Lower lobe of right lung (tissue), 2 donors: ENCODE measurements around the gene PCK2. TPM values are rescaled to one million over a fixed set of nuclear protein-coding genes. Genes with fewer than 3 reads are reported as not detected.
A peak's percentile ranks its signal among the peaks of the same experiment; 100 is the strongest.

Source experiments
- ATAC-seq, 2 donors: fragments of 200-7000 bp; cut with Tn5 transposase; one replicate each; pipeline ENCODE4 v1.9.1; 2020 to 2022; ENCODE audit warnings: mild to moderate bottlenecking in 2 of 2, moderate library complexity in 2 of 2
- DNase-seq: peaks from one replicate; pipeline ENCODE4 v3.0.0-alpha.2; 2020
- H3K27ac ChIP-seq: fragments of 200-600 bp; one replicate; pipeline ENCODE4 v1.8.0; 2022
- H3K27me3 ChIP-seq: fragments of 200-600 bp; one replicate; pipeline ENCODE4 v1.8.0; 2022; ENCODE audit warnings: low read depth
- H3K36me3 ChIP-seq: fragments of 200-600 bp; one replicate; pipeline ENCODE4 v1.8.0; 2022; ENCODE audit warnings: mild to moderate bottlenecking
- H3K4me1 ChIP-seq: fragments of 200-600 bp; one replicate; pipeline ENCODE4 v1.8.0; 2022
- H3K4me3 ChIP-seq: fragments of 200-600 bp; one replicate; pipeline ENCODE4 v1.8.0; 2022; ENCODE audit warnings: mild to moderate bottlenecking
- H3K9me3 ChIP-seq: fragments of 200-600 bp; one replicate; pipeline ENCODE4 v1.8.0; 2022
- intact Hi-C: fragments of 100-400 bp; cut with DNase I; formaldehyde crosslinking; loops from one replicate; pipeline ENCODE4 v1.11.0; 2022
- total RNA-seq: library from RNA; stranded (reverse); fragmentation: NEBNext Ultra II Directional; extraction: Animal tissue kit (Norgen Biotek cat#: 25700); gene quantifications from one replicate; pipeline ENCODE4 v1.2.1, GENCODE V29; 2021
- TF ChIP-seq, protein P1 (sequence below): fragments of 200-600 bp; IDR thresholded peaks from one replicate; pipeline ENCODE4 v1.8.0; 2022; ENCODE audit warnings: antibody characterized with exemption, mild to moderate bottlenecking
- donor health status: DM: no; HTN: yes; CAD: no; lungs with severe emphysema.

PCK2 gene
- total RNA-seq, 1 donor from 2014 or later = 42.8 TPM

GRCh38 chr14:24122898-24123297, 28.8 kb downstream of the PCK2 start:
- no peaks in the 10 kb centered on the region for H3K9me3 ChIP-seq
- no peak overlapping the region for H3K27ac ChIP-seq
- no peak for DNase-seq
- ATAC-seq = no peak
- intact Hi-C loops = no loop called here
- H3K36me3 ChIP-seq = peaks cover 69% of the 10 kb centered on the region
- TF ChIP-seq, protein P1, sequence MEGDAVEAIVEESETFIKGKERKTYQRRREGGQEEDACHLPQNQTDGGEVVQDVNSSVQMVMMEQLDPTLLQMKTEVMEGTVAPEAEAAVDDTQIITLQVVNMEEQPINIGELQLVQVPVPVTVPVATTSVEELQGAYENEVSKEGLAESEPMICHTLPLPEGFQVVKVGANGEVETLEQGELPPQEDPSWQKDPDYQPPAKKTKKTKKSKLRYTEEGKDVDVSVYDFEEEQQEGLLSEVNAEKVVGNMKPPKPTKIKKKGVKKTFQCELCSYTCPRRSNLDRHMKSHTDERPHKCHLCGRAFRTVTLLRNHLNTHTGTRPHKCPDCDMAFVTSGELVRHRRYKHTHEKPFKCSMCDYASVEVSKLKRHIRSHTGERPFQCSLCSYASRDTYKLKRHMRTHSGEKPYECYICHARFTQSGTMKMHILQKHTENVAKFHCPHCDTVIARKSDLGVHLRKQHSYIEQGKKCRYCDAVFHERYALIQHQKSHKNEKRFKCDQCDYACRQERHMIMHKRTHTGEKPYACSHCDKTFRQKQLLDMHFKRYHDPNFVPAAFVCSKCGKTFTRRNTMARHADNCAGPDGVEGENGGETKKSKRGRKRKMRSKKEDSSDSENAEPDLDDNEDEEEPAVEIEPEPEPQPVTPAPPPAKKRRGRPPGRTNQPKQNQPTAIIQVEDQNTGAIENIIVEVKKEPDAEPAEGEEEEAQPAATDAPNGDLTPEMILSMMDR = no peak
- no peak overlapping the region for H3K4me3 ChIP-seq
- no peaks in the 10 kb centered on the region for H3K27me3 ChIP-seq
- no peaks in the 10 kb centered on the region for H3K4me1 ChIP-seq

DNA sequence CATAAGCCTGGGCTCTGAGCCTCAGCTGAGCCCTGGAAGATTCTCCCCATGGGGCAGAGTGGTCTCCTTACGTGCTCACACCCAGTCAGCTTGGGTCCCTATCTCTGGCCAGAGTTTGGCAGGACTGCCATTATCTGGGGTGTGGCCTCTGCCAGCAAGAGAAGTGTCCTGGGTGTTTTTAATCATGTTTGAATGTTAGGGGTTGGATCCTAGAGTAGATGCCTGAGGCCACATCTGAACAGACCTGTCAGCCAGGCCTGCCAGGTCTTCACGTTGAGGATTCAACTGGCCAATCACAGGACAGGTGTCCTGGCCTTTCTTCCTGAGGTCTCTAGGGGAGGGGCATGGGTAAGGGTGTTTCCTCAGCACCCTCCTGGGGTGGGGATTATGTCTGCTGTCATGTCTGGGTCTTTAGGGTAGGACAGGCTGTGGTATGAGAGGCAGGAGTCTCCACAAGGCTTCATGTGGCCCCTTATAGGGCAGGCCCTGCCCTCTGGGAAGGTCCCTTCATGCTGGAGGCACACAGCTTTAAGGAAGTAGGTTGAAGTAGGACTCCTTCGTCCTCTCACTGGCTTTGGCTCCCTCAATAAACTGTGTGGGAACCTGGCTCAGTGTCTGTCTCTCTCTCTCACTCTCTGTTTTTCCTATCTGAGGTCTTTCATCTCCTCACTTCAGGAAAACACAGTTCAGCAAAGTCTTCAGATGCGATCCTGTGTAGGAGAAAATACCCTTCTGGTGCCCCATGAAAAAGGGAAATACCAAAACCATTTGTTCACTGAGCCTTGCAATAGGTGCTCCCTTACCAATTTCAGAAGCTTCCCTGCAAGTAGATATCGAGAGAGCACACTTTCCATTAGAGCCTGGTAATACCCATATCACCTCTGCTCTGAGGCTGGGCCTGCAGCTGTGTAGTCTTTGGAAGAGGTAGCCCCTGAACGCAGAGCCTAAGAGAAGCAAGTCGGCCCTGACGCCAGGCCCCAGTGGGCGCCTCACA, 29.6 kb downstream of the PCK2 start:
- ATAC-seq (peak in 1 of 2 donors; percentile 20), DNase-seq (no peak)
- no peak overlapping the region for H3K4me3 ChIP-seq
- no peaks in the 10 kb centered on the region for H3K4me1 ChIP-seq
- no peaks in the 10 kb centered on the region for H3K9me3 ChIP-seq
- H3K27me3 ChIP-seq = no peaks in the 10 kb centered on the region
- peaks cover 61% of the 10 kb centered on the region for H3K36me3 ChIP-seq
- TF ChIP-seq, protein P1 = no peak
- no peak overlapping the region for H3K27ac ChIP-seq
- intact Hi-C loops = no loop called here

GRCh38 chr14:24126939-24127338, 32.8 kb downstream of the PCK2 start:
- no peak for ATAC-seq
- Histone ChIP-seq H3K36me3 (peaks cover 29% of the 10 kb centered on the region), H3K27ac (no peak overlapping the region), H3K4me1 (peaks cover 5% of the 10 kb centered on the region), H3K27me3 (no peaks in the 10 kb centered on the region), H3K4me3 (no peak overlapping the region), H3K9me3 (no peaks in the 10 kb centered on the region)
- DNase-seq = no peak
- intact Hi-C loops = no loop called here
- TF ChIP-seq, protein P1 = no peak

- no peak for ATAC-seq
These were observed 33.6 kb downstream of the PCK2 start for GRCh38 chr14:24127673-24128072.

DNA sequence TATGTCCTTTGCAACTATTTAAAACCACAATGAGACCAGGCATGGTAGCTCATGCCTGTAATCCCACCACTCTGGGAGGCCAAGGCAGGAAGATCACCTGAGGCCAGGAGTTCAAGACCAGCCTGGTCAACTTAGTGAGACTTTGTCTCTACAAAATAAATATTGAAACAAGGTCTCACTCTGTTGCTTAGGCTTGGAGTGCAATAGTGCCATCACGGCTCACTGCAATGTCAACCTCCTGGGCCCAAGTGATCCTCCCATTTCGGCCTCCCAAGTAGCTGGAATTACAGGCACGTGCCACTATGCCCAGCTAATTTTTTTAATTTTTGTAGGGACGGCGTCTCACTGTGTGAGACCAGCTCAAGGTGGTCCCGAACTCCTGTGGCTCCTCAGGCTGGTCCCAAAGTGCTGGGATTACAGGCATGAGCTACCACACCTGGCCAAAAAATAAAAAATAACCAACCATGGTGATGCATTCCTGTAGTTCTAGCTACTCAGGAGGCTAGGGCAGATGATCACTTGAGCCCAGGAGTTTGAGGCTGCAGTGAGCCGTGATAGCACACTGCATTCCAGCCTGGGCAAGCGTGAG, 35.4 kb downstream of the PCK2 start:
- Histone ChIP-seq H3K36me3 (peaks cover 3% of the 10 kb centered on the region), H3K27me3 (no peaks in the 10 kb centered on the region), H3K4me1 (peaks cover 5% of the 10 kb centered on the region), H3K27ac (no peak overlapping the region), H3K4me3 (no peak overlapping the region), H3K9me3 (no peaks in the 10 kb centered on the region)
- intact Hi-C loops = no loop called here
- DNase-seq = no peak
- TF ChIP-seq, protein P1 = no peak
- ATAC-seq = no peak

More at GRCh38 chr14:24127673-24128072, 33.6 kb downstream of the PCK2 start:
- H3K27me3 ChIP-seq = no peaks in the 10 kb centered on the region
- H3K4me1 ChIP-seq = peaks cover 5% of the 10 kb centered on the region
- H3K36me3 ChIP-seq = peaks cover 21% of the 10 kb centered on the region
- DNase-seq = no peak
- no peak overlapping the region for H3K4me3 ChIP-seq
- no peaks in the 10 kb centered on the region for H3K9me3 ChIP-seq
- intact Hi-C loops = no loop called here
- TF ChIP-seq, protein P1 = no peak
- no peak overlapping the region for H3K27ac ChIP-seq
